K562 (cell line): ENCODE measurements around the gene ABCC10.

Experiments
- ATF3 ChIP-seq, 2 experiments: fragments of 450-650 bp in 1 of 2; sonication (generic) in 1 of 2; formaldehyde crosslinking in 1 of 2; IDR thresholded peaks in 1 of 2; conservative IDR thresholded peaks in 1 of 2; 2 replicates each; pipeline versions ENCODE4 v1.6.1 to v1.8.1; 2016 to 2023; ENCODE audit warnings: mild to moderate bottlenecking in 2 of 2, moderate library complexity in 2 of 2, inconsistent platforms in 1 of 2, missing genetic modification reagents in 1 of 2
- BACH1 ChIP-seq: fragments of 200-800 bp; sonication (Bioruptor generic); IDR thresholded peaks from 2 replicates; pipeline ENCODE4 v1.6.1; 2016; ENCODE audit warnings: missing genetic modification characterization, missing compliant biosample characterization
- CHD2 ChIP-seq: IDR thresholded peaks from 2 replicates; pipeline ENCODE4 v1.6.1; 2011; ENCODE audit warnings: low read depth, low read length
- CREB1 ChIP-seq, 2 experiments: sonication (generic) in 1 of 2; formaldehyde crosslinking in 1 of 2; IDR thresholded peaks; 2 replicates each; pipeline versions ENCODE4 v1.6.1 to v1.8.0; 2012 to 2022; ENCODE audit warnings: inconsistent platforms in 1 of 2, mild to moderate bottlenecking in 1 of 2, missing genetic modification reagents in 1 of 2, moderate library complexity in 1 of 2
- EP300 ChIP-seq: IDR thresholded peaks from 2 replicates; pipeline ENCODE4 v1.6.1; 2012; ENCODE audit warnings: low read length, improper control_type of control experiment
- IRF9 ChIP-seq: fragments of 450-650 bp; IDR thresholded peaks from 2 replicates; pipeline ENCODE4 v1.6.1; 2016; ENCODE audit warnings: missing biosample characterization, missing genetic modification characterization
- MXI1 ChIP-seq: IDR thresholded peaks from 2 replicates; pipeline ENCODE4 v1.6.1; 2011; ENCODE audit warnings: low read depth, mild to moderate bottlenecking, improper control_type of control experiment, low read length
- TAF1 ChIP-seq: IDR thresholded peaks from 2 replicates; pipeline ENCODE4 v1.6.1; 2011; ENCODE audit warnings: mild to moderate bottlenecking, low read length, moderate library complexity; ENCODE audit not compliant: insufficient read depth, control insufficient read depth, severe bottlenecking; ENCODE audit errors: extremely low read depth
- TBP ChIP-seq: optimal IDR thresholded peaks from 2 replicates; pipeline ENCODE3; 2011; ENCODE audit warnings: low read depth, low read length, improper control_type of control experiment

- no peak for TF ChIP-seq IRF9 (tag)
- no peak for TF ChIP-seq CREB1 (IDR thresholded peaks at IDR 0.05)
- no peak for TF ChIP-seq CREB1 (CRISPR knock-in tag; IDR thresholded peaks at IDR 0.05)
- TF ChIP-seq BACH1 (tag) = no peak
- TF ChIP-seq EP300 = no peak
- TF ChIP-seq TBP = no peak
- TF ChIP-seq CHD2 = no peak
- TF ChIP-seq MXI1 = no peak
- no peak for TF ChIP-seq TAF1
- no peak for TF ChIP-seq ATF3 (IDR thresholded peaks at IDR 0.05)
- no peak for TF ChIP-seq ATF3 (CRISPR knock-in tag; conservative IDR thresholded peaks at IDR 0.05)
Observed at GRCh38 chr6:43428874-43429273, 1.5 kb downstream of the ABCC10 start.
